GM21381 (cell line): ENCODE data around the gene PCBP1.
"Not testable (repeated sequence)": the region's sequence is repeated elsewhere in the genome, so short reads cannot be mapped to it uniquely, and the experiment has no call there.

Experiments
- ATAC-seq: cut with Tn5 transposase; IDR thresholded peaks from one replicate; pipeline ENCODE4 v1.9.1; 2021; ENCODE audit warnings: mild to moderate bottlenecking, moderate library complexity; ENCODE audit not compliant: unreplicated experiment

The PCBP1 gene

GRCh38 chr2:70123051-70123828 lies 36.0 kb downstream of the PCBP1 start:
- ATAC-seq, result no peak

- no peak for ATAC-seq
These were observed 36.5 kb downstream of the PCBP1 start for GRCh38 chr2:70123829-70124116.

DNA sequence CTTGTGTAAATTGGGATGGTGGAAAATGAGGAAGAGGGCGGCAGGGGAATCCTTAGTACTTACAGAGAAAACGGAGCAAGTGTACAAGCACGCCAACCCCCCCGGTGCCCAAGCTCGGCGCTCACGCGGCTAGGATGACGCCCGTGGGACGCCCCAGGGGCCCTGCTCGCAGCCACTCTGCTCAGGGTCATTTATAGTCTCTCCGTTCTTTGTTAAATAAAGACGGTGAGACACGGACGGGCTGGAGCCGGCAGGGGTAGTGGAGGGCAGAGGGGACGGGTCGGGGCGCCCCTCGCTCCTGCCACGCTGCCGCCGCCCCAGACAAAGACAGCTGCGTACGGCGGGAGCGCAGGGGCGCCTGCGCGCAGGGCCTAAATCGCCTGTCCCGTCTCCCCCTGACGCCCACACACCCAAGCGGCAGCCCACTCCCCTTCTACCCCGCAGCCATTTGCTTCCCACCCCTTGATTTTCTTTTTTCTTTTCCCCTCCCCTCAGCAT lies 37.8 kb downstream of the PCBP1 start:
- peak; percentile 31 for ATAC-seq

GRCh38 chr2:70125498-70125898 lies 38.2 kb downstream of the PCBP1 start:
- ATAC-seq, result no peak

DNA sequence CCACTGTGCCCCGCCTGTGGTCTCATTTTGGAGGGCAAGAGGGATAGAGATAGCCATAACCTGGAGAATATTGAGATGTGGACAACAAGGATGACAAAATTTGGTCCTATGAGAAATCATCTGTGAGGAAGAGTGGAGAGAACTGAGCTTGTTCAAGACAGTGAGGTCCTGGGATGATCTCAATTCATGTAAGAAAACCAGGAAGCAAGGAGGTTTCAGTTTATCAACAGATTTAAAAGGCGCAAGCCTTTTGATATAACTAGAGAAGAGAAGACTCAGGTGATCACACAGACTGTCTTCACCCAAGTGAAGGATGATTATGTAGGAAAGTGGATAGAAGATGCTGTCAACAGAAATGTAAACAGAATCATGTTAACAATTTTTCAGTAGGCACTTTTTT lies 39.1 kb downstream of the PCBP1 start:
- no peak for ATAC-seq

DNA sequence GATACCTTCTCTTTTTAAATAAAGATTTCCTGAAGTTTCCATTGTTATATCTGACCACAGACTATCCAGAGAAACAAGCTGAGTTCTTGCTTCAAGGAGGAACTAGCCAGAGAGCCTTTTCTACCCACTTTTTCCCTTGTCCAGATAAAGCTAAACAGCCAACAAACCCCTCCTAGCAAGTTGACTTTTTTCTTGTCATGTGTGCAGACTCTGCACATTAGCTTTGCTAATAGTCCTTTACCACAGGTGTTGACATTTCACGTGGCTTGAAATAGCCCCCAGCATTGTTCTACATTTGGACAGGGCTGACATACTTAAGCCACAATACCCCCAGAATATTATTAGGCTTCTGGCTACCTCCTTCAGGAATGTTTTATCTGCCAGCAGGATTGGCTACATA lies 40.7 kb downstream of the PCBP1 start:
- no peak for ATAC-seq

GRCh38 chr2:70131344-70132143 lies 44.3 kb downstream of the PCBP1 start:
- not testable (repeated sequence) for ATAC-seq

DNA sequence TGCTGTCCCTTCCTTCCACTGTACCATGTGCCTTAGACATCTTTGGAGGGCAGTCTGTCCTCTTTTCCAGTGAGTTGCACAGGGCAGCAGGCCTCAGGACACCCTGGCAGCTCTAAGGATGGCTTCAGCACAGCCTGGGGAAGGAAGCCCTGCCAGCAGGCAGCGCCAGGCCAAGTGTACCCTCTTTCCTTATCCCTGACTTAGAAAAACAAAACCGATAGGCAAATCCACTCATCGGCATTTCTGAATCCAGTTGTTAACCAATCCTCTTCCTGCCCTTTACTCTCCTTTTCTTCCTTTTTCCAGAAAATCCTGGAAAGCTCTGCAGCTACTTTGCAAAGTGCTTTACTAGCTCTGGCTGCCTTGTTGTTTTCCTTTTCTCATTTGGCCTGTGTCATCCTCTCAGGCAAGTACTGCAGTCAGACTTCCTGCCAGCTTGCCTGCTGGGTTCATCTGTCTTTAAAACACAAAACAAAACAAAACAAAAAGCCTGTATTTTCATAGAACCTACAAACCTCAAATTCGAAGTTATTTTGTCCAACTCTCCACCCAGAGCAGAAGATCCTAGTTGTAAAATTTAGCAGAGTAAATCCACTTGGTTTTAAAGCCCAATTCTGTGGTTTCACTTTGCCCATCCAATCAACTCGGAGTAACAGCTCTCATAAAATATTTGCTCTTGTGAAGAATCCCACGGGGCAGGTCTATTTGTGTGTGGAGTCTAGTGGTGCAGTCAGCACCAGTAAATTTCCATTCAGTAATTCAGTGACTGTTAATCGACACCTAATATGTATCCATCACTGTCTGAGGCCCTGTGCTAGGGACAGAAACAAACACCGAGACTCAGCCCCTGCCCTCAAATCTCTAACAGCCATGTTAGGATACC lies 45.2 kb downstream of the PCBP1 start:
- peak; percentile 54 for ATAC-seq

GRCh38 chr2:70133127-70133452 lies 45.8 kb downstream of the PCBP1 start:
- no peak for ATAC-seq

GRCh38 chr2:70133491-70134322 lies 46.4 kb downstream of the PCBP1 start:
- no peak for ATAC-seq

- ATAC-seq, result not testable (repeated sequence)
These were observed 47.2 kb downstream of the PCBP1 start for GRCh38 chr2:70134323-70134983.
